ENCODE data around the gene EHBP1L1. TPM values are rescaled to one million over a fixed set of nuclear protein-coding genes. Genes with fewer than 3 reads are reported as not detected.
A peak's percentile ranks its signal among the peaks of the same experiment; 100 is the strongest.

EHBP1L1 gene
- total RNA-seq, 1 experiment from 2014 or later = 126 TPM

DNA sequence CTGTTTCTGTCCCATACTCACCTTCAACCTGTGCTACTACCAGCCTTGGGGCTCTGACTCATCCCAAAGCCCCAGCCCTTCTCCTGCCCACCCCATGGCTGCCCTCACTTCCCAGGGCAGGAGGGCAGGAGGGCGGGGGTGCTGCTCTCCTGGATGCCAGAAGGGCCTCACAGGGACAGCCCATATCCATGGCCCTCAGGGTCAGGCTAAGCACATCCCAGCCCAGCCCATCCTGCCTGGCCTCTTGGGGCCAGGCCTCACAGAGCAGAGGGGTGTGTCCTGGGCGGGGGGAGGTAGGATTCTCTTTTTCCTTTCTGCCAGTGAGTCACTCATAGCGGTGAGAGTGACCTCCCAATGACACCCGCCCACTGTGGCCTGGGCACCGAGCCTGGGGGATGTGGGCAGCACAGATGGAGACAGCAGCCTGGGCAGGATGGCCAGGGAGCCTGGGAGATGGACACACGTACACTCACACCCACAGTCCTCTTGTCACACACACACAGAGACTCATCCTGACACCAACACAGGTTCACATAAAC lies 20.1 kb upstream of the EHBP1L1 start:
- ATAC-seq (peak; percentile 62), DNase-seq (peak; percentile 96)
- H3K36me3 ChIP-seq (ENCODE audit: low read depth, low read length) = peaks cover 4% of the 10 kb centered on the region; the same call in 1 of the 2 replicates
- no peaks in the 10 kb centered on the region for H3K9me3 ChIP-seq (ENCODE audit: low read length)
- H3K4me2 ChIP-seq (ENCODE audit: low read length) = peak overlapping the region; percentile 93
- BruUV-seq (replicated peaks) = no TSS peak
- no peak overlapping the region for H2AFZ ChIP-seq (ENCODE audit: low read length)
- H4K20me1 ChIP-seq (ENCODE audit: low read length) = no peaks in the 10 kb centered on the region
- peak overlapping the region; percentile 68 for H3K4me3 ChIP-seq (ENCODE audit: low read length)
- H3F3A ChIP-seq (ENCODE audit: low read length, unreplicated experiment) = peaks cover 12% of the 10 kb centered on the region
- intact Hi-C loops (cut with micrococcal nuclease) = loop anchor here (2.0 kb wide), 1 partner anchor 15 kb away; the partner anchor contains the start of gene ZNRD2
- ChIA-PET CTCF (interaction anchor here (0.7 kb wide), 1 partner anchor 18 kb away, joined by 3 read pairs; no protein-coding TSS in a partner anchor), POLR2A (ENCODE audit: unreplicated experiment) (no interaction called here)
- peaks cover 64% of the 10 kb centered on the region for H3K4me1 ChIP-seq (ENCODE audit: insufficient read depth, low read length)
- H3K27me3 ChIP-seq (ENCODE audit: low read length) = no peaks in the 10 kb centered on the region
- peaks cover 27% of the 10 kb centered on the region for H3K79me2 ChIP-seq (ENCODE audit: low read length)
- peak overlapping the region; percentile 31 for H3K9ac ChIP-seq (ENCODE audit: low read length)
- H3K27ac ChIP-seq (ENCODE audit: low read length) = peak overlapping the region; percentile 80
- H3K9me2 ChIP-seq (replicated peaks; ENCODE audit: low read length) = no peaks in the 10 kb centered on the region
- TF ChIP-seq EZH2phosphoT487 (IDR thresholded peaks at IDR 0.05; ENCODE audit: borderline replicate concordance, low read length) = no peak
- no peak for TF ChIP-seq EZH2 (IDR thresholded peaks at IDR 0.05; ENCODE audit: low read length, unreplicated experiment)
- TF ChIP-seq, protein P1, sequence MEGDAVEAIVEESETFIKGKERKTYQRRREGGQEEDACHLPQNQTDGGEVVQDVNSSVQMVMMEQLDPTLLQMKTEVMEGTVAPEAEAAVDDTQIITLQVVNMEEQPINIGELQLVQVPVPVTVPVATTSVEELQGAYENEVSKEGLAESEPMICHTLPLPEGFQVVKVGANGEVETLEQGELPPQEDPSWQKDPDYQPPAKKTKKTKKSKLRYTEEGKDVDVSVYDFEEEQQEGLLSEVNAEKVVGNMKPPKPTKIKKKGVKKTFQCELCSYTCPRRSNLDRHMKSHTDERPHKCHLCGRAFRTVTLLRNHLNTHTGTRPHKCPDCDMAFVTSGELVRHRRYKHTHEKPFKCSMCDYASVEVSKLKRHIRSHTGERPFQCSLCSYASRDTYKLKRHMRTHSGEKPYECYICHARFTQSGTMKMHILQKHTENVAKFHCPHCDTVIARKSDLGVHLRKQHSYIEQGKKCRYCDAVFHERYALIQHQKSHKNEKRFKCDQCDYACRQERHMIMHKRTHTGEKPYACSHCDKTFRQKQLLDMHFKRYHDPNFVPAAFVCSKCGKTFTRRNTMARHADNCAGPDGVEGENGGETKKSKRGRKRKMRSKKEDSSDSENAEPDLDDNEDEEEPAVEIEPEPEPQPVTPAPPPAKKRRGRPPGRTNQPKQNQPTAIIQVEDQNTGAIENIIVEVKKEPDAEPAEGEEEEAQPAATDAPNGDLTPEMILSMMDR (conservative IDR thresholded peaks at IDR 0.05; ENCODE audit: low read depth, low read length) = no peak

DNA sequence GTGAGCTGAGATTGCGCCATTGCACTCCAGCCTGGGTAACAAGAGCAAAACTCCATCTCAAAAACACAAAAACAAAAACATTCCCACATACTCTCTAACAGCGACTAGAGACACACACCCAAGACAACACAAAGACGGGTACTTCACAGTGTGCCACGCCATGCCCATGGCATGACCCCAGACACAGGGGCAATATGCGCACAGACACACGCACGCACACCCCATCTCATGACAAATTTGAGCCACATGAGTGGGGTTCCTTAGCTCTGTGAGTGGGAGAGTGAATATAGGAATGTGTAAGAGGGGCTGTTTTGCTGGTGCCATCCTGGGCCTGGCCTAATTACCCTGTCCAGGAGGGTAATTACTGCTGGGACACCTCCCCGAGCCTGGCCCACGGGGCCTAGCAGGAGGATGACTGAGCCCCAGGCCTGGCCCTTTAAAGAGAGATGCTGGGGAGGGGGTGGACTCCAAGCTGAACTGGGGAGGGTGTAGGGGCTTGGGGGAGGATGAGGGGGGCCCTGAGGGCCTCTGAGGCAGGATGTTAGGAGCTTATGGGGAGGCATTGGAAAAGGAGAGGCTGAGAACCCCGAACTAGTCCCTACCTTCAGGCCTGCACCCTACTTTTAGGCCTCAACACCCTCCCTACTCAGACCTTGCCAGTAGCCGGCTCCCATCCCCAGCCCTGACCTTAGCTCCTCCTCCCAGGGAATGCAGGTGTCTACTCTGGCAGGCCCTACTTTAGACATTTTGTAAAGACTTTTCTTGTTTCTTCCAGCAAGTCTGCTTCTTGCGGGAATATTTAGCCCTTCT lies 19.2 kb upstream of the EHBP1L1 start:
- H3K27ac ChIP-seq (ENCODE audit: low read length) = peak overlapping the region; percentile 80

More for the DNA sequence above, 19.2 kb upstream of the EHBP1L1 start:
- peak overlapping the region; percentile 93 for H3K4me2 ChIP-seq (ENCODE audit: low read length)
- DNase-seq (peak; percentile 44), ATAC-seq (no peak)
- peak overlapping the region; percentile 47 for H3K9ac ChIP-seq (ENCODE audit: low read length)
- H2AFZ ChIP-seq (ENCODE audit: low read length) = no peak overlapping the region
- H3F3A ChIP-seq (ENCODE audit: low read length, unreplicated experiment) = peaks cover 12% of the 10 kb centered on the region
- TF ChIP-seq EZH2 (IDR thresholded peaks at IDR 0.05; ENCODE audit: low read length, unreplicated experiment) (no peak), EZH2phosphoT487 (IDR thresholded peaks at IDR 0.05; ENCODE audit: borderline replicate concordance, low read length) (no peak)
- TF ChIP-seq, protein P1 (conservative IDR thresholded peaks at IDR 0.05; ENCODE audit: low read depth, low read length) = no peak
- intact Hi-C loops (cut with micrococcal nuclease) = no loop called here
- POLR2A ChIA-PET (ENCODE audit: unreplicated experiment) = no interaction called here
- peak overlapping the region; percentile 68 for H3K4me3 ChIP-seq (ENCODE audit: low read length)
- peaks cover 61% of the 10 kb centered on the region for H3K4me1 ChIP-seq (ENCODE audit: insufficient read depth, low read length)
- H3K79me2 ChIP-seq (ENCODE audit: low read length) = peaks cover 27% of the 10 kb centered on the region
- H3K36me3 ChIP-seq (ENCODE audit: low read depth, low read length) = peaks cover 3% of the 10 kb centered on the region; the same call in 1 of the 2 replicates
- CTCF ChIA-PET = interaction anchor here (0.6 kb wide), 1 partner anchor 90 kb away, joined by 5 read pairs; no protein-coding TSS in a partner anchor
- no peaks in the 10 kb centered on the region for H3K27me3 ChIP-seq (ENCODE audit: low read length)
- no peaks in the 10 kb centered on the region for H3K9me2 ChIP-seq (replicated peaks; ENCODE audit: low read length)
- H3K9me3 ChIP-seq (ENCODE audit: low read length) = no peaks in the 10 kb centered on the region
- BruUV-seq (replicated peaks) = TSS peak; percentile 72
- no peaks in the 10 kb centered on the region for H4K20me1 ChIP-seq (ENCODE audit: low read length)
